PC-3 (cell line): ENCODE measurements around the gene TUT1. TPM values are rescaled to one million over a fixed set of nuclear protein-coding genes. Genes with fewer than 3 reads are reported as not detected.

Source experiments
- ATAC-seq: fragments of 200-7000 bp; cut with Tn5 transposase; 2 replicates; pipeline ENCODE4 v1.9.1; 2020; ENCODE audit warnings: mild to moderate bottlenecking, moderate library complexity
- BruUV-seq: library from RNA; stranded (reverse); fragments of 400-500 nt; replicated peaks from 2 replicates; lab custom pipeline; 2021; lab: Mats Ljungman, UMichigan
- CTCF ChIA-PET: fragments of 300-600 bp; sonication (Branson Sonifier 250); formaldehyde crosslinking; loops from one replicate; lab custom pipeline; 2022; ENCODE audit warnings: antibody characterized with exemption; lab: Charles Lee
- POLR2A ChIA-PET: fragments of 300-600 bp; sonication (Branson Sonifier 250); formaldehyde crosslinking; loops from one replicate; lab custom pipeline; 2022; ENCODE audit warnings: antibody characterized with exemption; ENCODE audit not compliant: unreplicated experiment; lab: Charles Lee
- DNase-seq: peaks from one replicate; pipeline ENCODE4 v3.0.0-alpha.2; 2015
- H2AFZ ChIP-seq: fragments of 300-600 bp; sonication (generic); 2 replicates; pipeline ENCODE4 v1.6.0; 2016; ENCODE audit warnings: antibody characterized with exemption, low read length
- H3F3A ChIP-seq: fragments of 300-600 bp; sonication (generic); one replicate; pipeline ENCODE4 v1.6.0; 2017; ENCODE audit warnings: antibody characterized with exemption, low read length, control low read depth, mild to moderate bottlenecking; ENCODE audit not compliant: unreplicated experiment
- H3K27ac ChIP-seq: fragments of 300-600 bp; sonication (generic); 2 replicates; pipeline ENCODE4 v1.5.1; 2016; ENCODE audit warnings: mild to moderate bottlenecking, low read length
- H3K27me3 ChIP-seq: fragments of 300-600 bp; sonication (generic); 2 replicates; pipeline ENCODE4 v1.6.1; 2016; ENCODE audit warnings: low read length, mixed read lengths
- H3K36me3 ChIP-seq: fragments of 300-600 bp; sonication (generic); 2 replicates; pipeline ENCODE4 v1.6.1; 2016; ENCODE audit warnings: low read depth, mixed run types, low read length, mixed read lengths
- H3K4me1 ChIP-seq: fragments of 300-600 bp; sonication (generic); 2 replicates; pipeline ENCODE4 v1.5.1; 2016; ENCODE audit warnings: low read length; ENCODE audit not compliant: insufficient read depth
- H3K4me2 ChIP-seq: fragments of 300-600 bp; sonication (generic); 2 replicates; pipeline ENCODE4 v1.6.0; 2016; ENCODE audit warnings: low read length
- H3K4me3 ChIP-seq: fragments of 300-600 bp; sonication (generic); 2 replicates; pipeline ENCODE4 v1.5.1; 2016; ENCODE audit warnings: mild to moderate bottlenecking, low read length, mixed read lengths
- H3K79me2 ChIP-seq: fragments of 300-600 bp; sonication (generic); 2 replicates; pipeline ENCODE4 v1.6.1; 2017; ENCODE audit warnings: low read length, mixed read lengths
- H3K9ac ChIP-seq: fragments of 300-600 bp; sonication (generic); 2 replicates; pipeline ENCODE4 v1.6.0; 2016; ENCODE audit warnings: mild to moderate bottlenecking, low read length
- H3K9me2 ChIP-seq: fragments of 300-600 bp; sonication (generic); replicated peaks from 2 replicates; pipeline ENCODE4 v1.6.1; 2016; ENCODE audit warnings: mixed run types, low read length, mixed read lengths
- H3K9me3 ChIP-seq: fragments of 300-600 bp; sonication (generic); 2 replicates; pipeline ENCODE4 v1.6.1; 2016; ENCODE audit warnings: low read length, mixed read lengths
- H4K20me1 ChIP-seq: fragments of 300-600 bp; sonication (generic); 2 replicates; pipeline ENCODE4 v1.6.1; 2016; ENCODE audit warnings: low read length, mixed read lengths
- CTCF ChIP-seq: fragments of 300-600 bp; sonication (generic); conservative IDR thresholded peaks from 2 replicates; pipeline ENCODE4 v1.5.1; 2017; ENCODE audit warnings: antibody characterized with exemption, low read depth, mild to moderate bottlenecking, low read length
- EZH2 ChIP-seq: fragments of 300-600 bp; sonication (generic); IDR thresholded peaks from one replicate; pipeline ENCODE4 v1.6.1; 2017; ENCODE audit warnings: antibody characterized with exemption, mild to moderate bottlenecking, low read length; ENCODE audit not compliant: unreplicated experiment
- EZH2phosphoT487 ChIP-seq: fragments of 300-600 bp; sonication (generic); IDR thresholded peaks from 2 replicates; pipeline ENCODE4 v1.6.1; 2018; ENCODE audit warnings: mild to moderate bottlenecking, antibody characterized with exemption, low read length, borderline replicate concordance
- intact Hi-C: fragments of 100-400 bp; cut with micrococcal nuclease; formaldehyde crosslinking; loops from 2 replicates; pipeline ENCODE4 v1.9.0; 2023
- total RNA-seq: library from RNA; depleted of rRNA; stranded (reverse); fragments of >200 nt; gene quantifications from 2 replicates; pipeline ENCODE4 v1.2.3, GENCODE V29; 2014

TUT1 gene
- total RNA-seq, 1 experiment from 2014 or later: 17.8 TPM

DNA sequence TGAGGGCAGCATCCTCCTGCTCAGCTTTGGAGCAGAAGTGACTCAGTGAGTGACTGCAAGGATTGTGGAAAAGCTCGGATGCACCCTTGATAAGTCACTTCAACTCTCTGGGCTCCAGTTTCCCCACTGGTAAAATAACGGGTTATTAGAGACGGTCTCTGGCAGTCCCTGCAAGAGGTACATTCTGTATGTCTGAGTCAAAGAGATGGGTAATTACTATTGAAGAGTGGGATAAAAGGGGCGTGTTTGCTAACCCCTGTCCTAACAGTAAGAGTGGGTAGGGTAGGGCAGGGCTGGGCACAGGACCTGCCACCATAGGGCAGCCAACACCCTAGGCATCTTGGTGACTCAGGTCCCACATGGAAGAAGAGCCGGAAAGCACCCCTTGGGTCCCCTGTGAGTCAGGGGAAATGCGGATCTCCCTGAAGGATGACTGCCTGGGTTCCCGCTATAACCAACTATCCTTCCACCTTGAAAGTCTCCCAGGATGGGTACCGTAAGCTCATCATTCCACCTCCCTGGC lies 37.4 kb downstream of the TUT1 start:
- Histone ChIP-seq H3K4me3 (peak overlapping the region; percentile 60), H4K20me1 (no peaks in the 10 kb centered on the region), H3K79me2 (peaks cover 8% of the 10 kb centered on the region; the same call in 1 of the 2 replicates), H3K4me1 (peaks cover 83% of the 10 kb centered on the region), H3F3A (peaks cover 10% of the 10 kb centered on the region), H2AFZ (peak overlapping the region; percentile 13; the same call in 1 of the 2 replicates), H3K36me3 (peaks cover 5% of the 10 kb centered on the region; the same call in 1 of the 2 replicates), H3K9me3 (no peaks in the 10 kb centered on the region), H3K27me3 (no peaks in the 10 kb centered on the region), H3K4me2 (peak overlapping the region; percentile 90), H3K9me2 (no peaks in the 10 kb centered on the region), H3K27ac (peak overlapping the region; percentile 94), H3K9ac (peak overlapping the region; percentile 82)
- CTCF ChIA-PET: interaction anchor here (1.0 to 2.9 kb wide), 2 partner anchors 11 to 38 kb away, joined by 3 to 21 read pairs; partner anchors contain the start of gene TUT1
- no TSS peak for BruUV-seq
- peak; percentile 96 for DNase-seq
- TF ChIP-seq EZH2: no peak
- no peak for TF ChIP-seq CTCF
- no peak for TF ChIP-seq EZH2phosphoT487
- intact Hi-C loops: loop anchor here (10.0 kb wide), 1 partner anchor 579 kb away; no protein-coding TSS in a partner anchor
- POLR2A ChIA-PET: interaction anchor here (0.5 to 1.5 kb wide), 5 partner anchors 8 to 111 kb away, joined by 3 to 11 read pairs (median 7); partner anchors contain the start of genes C11orf98, CSKMT, EEF1G and TUT1
- peak; percentile 48 for ATAC-seq

DNA sequence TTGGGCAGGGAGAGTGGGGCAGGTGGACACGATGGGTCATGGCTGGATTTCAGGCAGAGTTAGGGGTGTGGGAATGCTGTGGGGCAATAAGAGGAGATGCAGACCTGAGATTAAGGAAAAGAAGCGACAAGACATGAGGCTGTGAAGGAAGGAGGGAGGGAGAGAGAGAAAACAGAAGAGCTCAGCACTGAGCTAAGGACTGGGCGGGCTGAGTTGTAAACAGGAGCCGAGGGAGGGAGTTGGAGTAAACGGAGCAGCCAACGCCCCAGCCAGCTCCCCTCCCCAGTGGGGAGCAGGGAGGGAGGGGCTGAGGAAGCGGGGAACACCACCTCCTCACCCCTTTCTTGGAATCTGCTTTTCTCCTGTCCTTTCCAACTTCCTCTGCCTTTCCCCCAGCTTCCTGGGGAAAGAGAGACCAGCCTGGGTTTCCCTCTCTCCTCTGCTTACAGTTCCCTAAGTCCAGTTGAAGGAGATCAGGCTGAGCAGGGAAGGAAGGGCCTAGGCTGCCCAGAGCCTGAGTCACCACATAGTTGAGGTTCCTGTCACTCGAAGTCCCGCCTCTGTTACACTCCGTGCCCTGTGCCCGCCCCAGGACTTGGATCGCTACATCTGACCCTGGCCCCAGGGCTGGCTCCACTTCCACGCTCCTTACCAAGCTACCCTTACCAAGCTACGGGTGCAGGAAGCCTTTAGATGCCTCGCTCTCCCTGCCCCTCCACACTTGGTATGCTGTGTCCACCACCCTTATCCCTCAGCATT lies 38.1 kb downstream of the TUT1 start:
- peak overlapping the region; percentile 82 for H3K9ac ChIP-seq
- peak overlapping the region; percentile 13 for H2AFZ ChIP-seq
- peak; percentile 69 for ATAC-seq
- no peaks in the 10 kb centered on the region for H3K9me3 ChIP-seq
- H3K4me3 ChIP-seq: peak overlapping the region; percentile 60
- DNase-seq: peak; percentile 98
- H4K20me1 ChIP-seq: no peaks in the 10 kb centered on the region
- H3K36me3 ChIP-seq: no peaks in the 10 kb centered on the region
- POLR2A ChIA-PET: interaction anchor here (0.5 to 1.5 kb wide), 10 partner anchors 8 to 115 kb away, joined by 3 to 14 read pairs (median 5); partner anchors contain the start of genes C11orf98, CSKMT, EEF1G and TUT1
- H3K9me2 ChIP-seq: no peaks in the 10 kb centered on the region
- peaks cover 11% of the 10 kb centered on the region for H3F3A ChIP-seq
- peaks cover 4% of the 10 kb centered on the region; the same call in 1 of the 2 replicates for H3K79me2 ChIP-seq
- CTCF ChIA-PET: interaction anchor here (0.5 to 2.9 kb wide), 5 partner anchors 10 to 129 kb away, joined by 3 to 21 read pairs (median 6); partner anchors contain the start of genes EEF1G and TUT1
- peak overlapping the region; percentile 90 for H3K4me2 ChIP-seq
- no peaks in the 10 kb centered on the region for H3K27me3 ChIP-seq
- TSS peak; percentile 77 for BruUV-seq
- peak overlapping the region; percentile 94 for H3K27ac ChIP-seq
- H3K4me1 ChIP-seq: peaks cover 83% of the 10 kb centered on the region
- intact Hi-C loops: loop anchor here (10.0 kb wide), 1 partner anchor 578 kb away; no protein-coding TSS in a partner anchor
- TF ChIP-seq EZH2 (no peak), EZH2phosphoT487 (no peak), CTCF (no peak)
